ENCODE measurements around the gene CADM2.

DNA sequence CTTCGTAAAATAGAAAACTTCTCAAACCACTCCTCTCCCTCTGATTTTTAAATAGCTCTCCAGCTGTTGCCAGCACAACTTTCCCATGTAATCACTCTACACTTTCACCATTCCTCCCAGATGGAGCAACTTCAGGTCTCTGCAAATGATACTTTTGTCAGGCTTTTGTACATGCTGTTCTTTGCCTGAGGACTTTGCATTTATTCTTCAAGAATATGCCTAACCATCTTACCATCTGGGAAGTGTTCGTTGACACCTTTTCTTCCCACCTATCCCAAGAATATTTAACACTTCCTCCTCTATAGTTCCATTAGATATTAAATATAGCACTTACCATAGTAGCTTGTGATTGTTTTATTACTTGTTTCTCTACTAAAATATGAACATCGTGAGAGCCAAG, 703.7 kb downstream of the CADM2 start:
- TF ChIP-seq CTCF (IDR thresholded peaks at IDR 0.05) (no peak), EZH2 (IDR thresholded peaks at IDR 0.05) (no peak)

Data from neural progenitor cell (in vitro differentiated cells).